K562 (cell line): ENCODE measurements around the gene NPAS3. TPM values are rescaled to one million over a fixed set of nuclear protein-coding genes. Genes with fewer than 3 reads are reported as not detected.

ENCODE experiments used
- ATAC-seq: fragments of 200-7000 bp; cut with Tn5 transposase; 3 replicates; pipeline ENCODE4 v1.9.1; 2020; ENCODE audit warnings: moderate library complexity
- BruUV-seq: library from RNA; stranded (reverse); fragments of 400-500 nt; replicated peaks from 2 replicates; lab custom pipeline; 2021; lab: Mats Ljungman, UMichigan
- CTCF ChIA-PET: fragments of 300-600 bp; formaldehyde crosslinking; extraction: SDS; loops from one replicate; lab custom pipeline; 2021; ENCODE audit warnings: low intra/inter-chr PET ratio; lab: Yijun Ruan, JAX
- POLR2A ChIA-PET: fragments of 300-600, 350-650 bp; sonication (Branson Sonifier 250); formaldehyde crosslinking; extraction: SDS; loops from one replicate; lab custom pipeline; 2021; ENCODE audit warnings: antibody characterized with exemption, inconsistent platforms; lab: Yijun Ruan, JAX
- DNase-seq, 4 experiments: peaks; one replicate each; pipeline versions ENCODE4 v3.0.0 to v3.0.0-alpha.2; 2011 to 2018; ENCODE audit warnings: low spot score in 3 of 4, mixed read lengths in 3 of 4; ENCODE audit errors: extremely low read depth in 1 of 4
- FAIRE-seq: peaks from 2 replicates; lab custom pipeline; 2011; peaks lifted over from hg19 to GRCh38; lab: Jason Lieb, UNC
- H2AFZ ChIP-seq: 2 replicates; pipeline ENCODE4 v1.6.0; 2011; ENCODE audit warnings: low read depth, low read length, control low read depth, inconsistent platforms
- H3K27ac ChIP-seq: fragments of 200-600 bp; 3 replicates; pipeline ENCODE4 v1.8.0; 2011; ENCODE audit warnings: low read depth, mild to moderate bottlenecking, control low read depth, inconsistent platforms, low read length, moderate library complexity, mixed read lengths; ENCODE audit errors: extremely low read depth
- H3K27me3 ChIP-seq, 2 experiments: fragments of 300-600 bp in 1 of 2; 2 replicates in 1 of 2; 3 replicates in 1 of 2; pipeline versions ENCODE4 v1.6.0 to v1.8.0; 2011; ENCODE audit warnings: inconsistent platforms in 2 of 2, low read length in 2 of 2, mild to moderate bottlenecking in 1 of 2, mixed read lengths in 1 of 2, moderate library complexity in 1 of 2; ENCODE audit not compliant: control insufficient read depth in 2 of 2, insufficient read depth in 2 of 2
- H3K36me3 ChIP-seq: fragments of 300-600 bp; 3 replicates; pipeline ENCODE4 v1.8.0; 2011; ENCODE audit warnings: mild to moderate bottlenecking, low read length, inconsistent platforms; ENCODE audit not compliant: control insufficient read depth, insufficient read depth
- H3K4me1 ChIP-seq, 2 experiments: fragments of 200-600 bp in 1 of 2; replicated peaks in 1 of 2; 2 replicates in 1 of 2; 3 replicates in 1 of 2; pipeline versions ENCODE4 v1.5.1 to v1.8.0; 2011; ENCODE audit warnings: inconsistent platforms in 2 of 2, low read length in 2 of 2, mild to moderate bottlenecking in 1 of 2, mixed read lengths in 1 of 2, moderate library complexity in 1 of 2; ENCODE audit not compliant: control insufficient read depth in 2 of 2, insufficient read depth in 2 of 2
- H3K4me2 ChIP-seq: 2 replicates; pipeline ENCODE4 v1.6.1; 2011; ENCODE audit warnings: low read length, control low read depth, inconsistent platforms, mixed read lengths; ENCODE audit not compliant: insufficient read depth
- H3K4me3 ChIP-seq: fragments of 200-600 bp; sonication (generic), shearing (Covaris generic); 2 replicates; pipeline ENCODE4 v1.5.1; 2016; ENCODE audit warnings: control low read depth, inconsistent platforms
- H3K79me2 ChIP-seq: fragments of 200-600 bp; 3 replicates; pipeline ENCODE4 v1.8.0; 2011; ENCODE audit warnings: low read length, inconsistent platforms; ENCODE audit not compliant: control insufficient read depth, insufficient read depth
- H3K9ac ChIP-seq, 2 experiments: 2 replicates each; pipeline versions ENCODE4 v1.6.0 to v1.6.1; 2011; ENCODE audit warnings: low read depth in 2 of 2, low read length in 2 of 2, control low read depth in 1 of 2, inconsistent platforms in 1 of 2, mild to moderate bottlenecking in 1 of 2, mixed read lengths in 1 of 2; ENCODE audit not compliant: insufficient read depth in 1 of 2
- H3K9me1 ChIP-seq: one replicate; pipeline ENCODE4 v1.6.0; 2011; ENCODE audit warnings: inconsistent platforms, mild to moderate bottlenecking, low read length, moderate library complexity; ENCODE audit not compliant: control insufficient read depth, insufficient read depth
- H3K9me3 ChIP-seq: replicated peaks from 2 replicates; pipeline ENCODE4 v1.5.1; 2011; ENCODE audit warnings: low read depth, low read length, inconsistent platforms; ENCODE audit not compliant: control insufficient read depth, insufficient read depth
- H4K20me1 ChIP-seq: replicated peaks from 2 replicates; pipeline ENCODE4 v1.6.1; 2011; ENCODE audit warnings: low read length, inconsistent platforms, mixed read lengths; ENCODE audit not compliant: control insufficient read depth, insufficient read depth
- CUX1 ChIP-seq: fragments of 200-800 bp; sonication (Bioruptor generic); IDR thresholded peaks from 2 replicates; pipeline ENCODE4 v1.6.1; 2016; ENCODE audit warnings: missing genetic modification characterization, missing compliant biosample characterization
- E4F1 ChIP-seq: fragments of 250-450 bp; sonication (Bioruptor Pico); IDR thresholded peaks from 2 replicates; pipeline ENCODE4 v1.5.0; 2021; ENCODE audit warnings: mild to moderate bottlenecking, borderline replicate concordance
- EGR1 ChIP-seq: fragments of 450-650 bp; conservative IDR thresholded peaks from 2 replicates; pipeline ENCODE4 v1.6.1; 2017; ENCODE audit warnings: mild to moderate bottlenecking
- MCM5 ChIP-seq: fragments of 450-650 bp; IDR thresholded peaks from 2 replicates; pipeline ENCODE4 v1.6.1; 2016; ENCODE audit warnings: low read depth
- NFYB ChIP-seq: IDR thresholded peaks from 2 replicates; pipeline ENCODE4 v1.6.1; 2011; ENCODE audit warnings: mild to moderate bottlenecking, moderate library complexity; ENCODE audit not compliant: insufficient read length; ENCODE audit errors: extremely low read depth
- POLR2AphosphoS2 ChIP-seq: IDR thresholded peaks from 2 replicates; pipeline ENCODE4 v1.6.1; 2012; ENCODE audit warnings: low read length, improper control_type of control experiment
- TFE3 ChIP-seq: fragments of 450-650 bp; formaldehyde crosslinking; IDR thresholded peaks from 2 replicates; pipeline ENCODE4 v1.4.0; 2020; ENCODE audit warnings: mild to moderate bottlenecking, mixed read lengths
- U2AF1 ChIP-seq: fragments of 200-400 bp; formaldehyde crosslinking; optimal IDR thresholded peaks from 2 replicates; pipeline ENCODE3; 2017; ENCODE audit warnings: mild to moderate bottlenecking, low read depth, low read length, moderate library complexity
- ZNF449 ChIP-seq: fragments of 250-450 bp; sonication (Bioruptor Pico); IDR thresholded peaks from 2 replicates; pipeline ENCODE4 v1.8.0; 2022; ENCODE audit warnings: moderate library complexity, mild to moderate bottlenecking, inconsistent platforms
- ZSCAN32 ChIP-seq: fragments of 450-650 bp; formaldehyde crosslinking; IDR thresholded peaks from 2 replicates; pipeline ENCODE4 v1.4.0; 2020; ENCODE audit warnings: mild to moderate bottlenecking, moderate library complexity
- WGBS: fragments of 100-300 bp; shearing (Covaris generic); methylation state at CpG from one replicate; pipeline ENCODE4 v1.1.6; 2016; ENCODE audit warnings: low coverage, mixed read lengths; ENCODE audit not compliant: insufficient coverage; ENCODE audit errors: missing lambda C conversion rate; 5-methylcytosine and 5-hydroxymethylcytosine counted together
- in situ Hi-C: fragments of 300-500 bp; cut with MboI; formaldehyde crosslinking; loops from 4 replicates; pipeline ENCODE4 v1.15.0; 2018; ENCODE audit warnings: inconsistent platforms, mixed read lengths
- intact Hi-C: fragments of 100-400 bp; cut with micrococcal nuclease; formaldehyde crosslinking; loops from 2 replicates; pipeline ENCODE4 v1.14.2; 2022
- polyA plus RNA-seq, 8 experiments: library from polyadenylated mRNA; depleted of rRNA in 4 of 8; stranded (reverse) in 5 of 8; unstranded in 3 of 8; fragments of >200 nt; fragmentation: Nextera tagmentation in 2 of 8; fragmentation: Illumina TruSeq in 1 of 8; extraction: Ambion mirVana in 2 of 8; extraction: Trizol in 1 of 8; gene quantifications; 2 replicates each; pipeline versions ENCODE4 v1.2.1 to v1.2.3, GENCODE V29; 2011 to 2014; ENCODE audit warnings: inconsistent platforms in 1 of 8, missing spikeins in 1 of 8
- total RNA-seq, 7 experiments: library from RNA; depleted of rRNA in 6 of 7; stranded (reverse); fragments of >200 nt in 6 of 7; fragmentation: Illumina TruSeq in 2 of 7; extraction: Trizol in 2 of 7; gene quantifications; 2 replicates each; pipeline versions ENCODE4 v1.2.1 to v1.2.3, GENCODE V29; 2011 to 2021; ENCODE audit warnings: low replicate concordance in 1 of 7

Gene NPAS3
- total and polyA plus RNA-seq, 9 of the 15 experiments (the other 6 are each of a cell fraction or from before 2014, with no cell fraction given), result 0.04 TPM; not detected in 8

- H3K79me2 ChIP-seq, result no peaks in the 10 kb centered on the region
- in situ Hi-C loops, result no loop called here
- FAIRE-seq (no peak), ATAC-seq (no peak), DNase-seq (no peak)
- no peaks in the 10 kb centered on the region for H3K9me1 ChIP-seq
- H3K27me3 ChIP-seq, result no peaks in the 10 kb centered on the region
- no peaks in the 10 kb centered on the region for H3K4me1 ChIP-seq
- BruUV-seq, result no TSS peak
- H2AFZ ChIP-seq, result no peak overlapping the region
- no peak overlapping the region for H3K4me3 ChIP-seq
- intact Hi-C loops, result no loop called here
- WGBS, result 10% methylated on average over 3 of the region's 3 CpGs
- H3K36me3 ChIP-seq, result no peaks in the 10 kb centered on the region
- POLR2A ChIA-PET, result no interaction called here
- H3K27ac ChIP-seq, result no peak overlapping the region
- TF ChIP-seq CUX1 (CRISPR knock-in tag), result no peak
- no peak for TF ChIP-seq E4F1 (CRISPR knock-in tag)
- no peak for TF ChIP-seq EGR1
- no peak for TF ChIP-seq NFYB
- no peak for TF ChIP-seq MCM5
- TF ChIP-seq ZSCAN32 (CRISPR knock-in tag), result no peak
- no peak for TF ChIP-seq TFE3 (CRISPR knock-in tag)
- TF ChIP-seq U2AF1, result no peak
- no peak for TF ChIP-seq POLR2AphosphoS2
- TF ChIP-seq ZNF449, result no peak
- CTCF ChIA-PET, result no interaction called here
- no peak overlapping the region for H3K4me2 ChIP-seq
- H3K9me3 ChIP-seq, result no peaks in the 10 kb centered on the region
- no peaks in the 10 kb centered on the region for H4K20me1 ChIP-seq
- H3K9ac ChIP-seq, result no peak overlapping the region
These were observed 667.9 kb downstream of the NPAS3 start for GRCh38 chr14:33606591-33606990.
